RPMI7951 (cell line): ENCODE measurements around the gene MMP24. TPM values are rescaled to one million over a fixed set of nuclear protein-coding genes. Genes with fewer than 3 reads are reported as not detected.

ENCODE experiments used
- DNase-seq: peaks from one replicate; pipeline ENCODE4 v3.0.0-alpha.2; 2012; ENCODE audit warnings: low read depth
- total RNA-seq: library from RNA; depleted of rRNA; stranded (reverse); fragments of >200 nt; shearing (Covaris generic); gene quantifications from 2 replicates; pipeline ENCODE4 v1.2.3, GENCODE V29; 2014; rRNA removed

The MMP24 gene
- total RNA-seq, 1 experiment from 2014 or later = 0.96 TPM

- peak; percentile 72 for DNase-seq
Measured at GRCh38 chr20:35311409-35311808, 84.9 kb downstream of the MMP24 start.

- DNase-seq = no peak
Measured at GRCh38 chr20:35311822-35312221, 85.3 kb downstream of the MMP24 start.

DNA sequence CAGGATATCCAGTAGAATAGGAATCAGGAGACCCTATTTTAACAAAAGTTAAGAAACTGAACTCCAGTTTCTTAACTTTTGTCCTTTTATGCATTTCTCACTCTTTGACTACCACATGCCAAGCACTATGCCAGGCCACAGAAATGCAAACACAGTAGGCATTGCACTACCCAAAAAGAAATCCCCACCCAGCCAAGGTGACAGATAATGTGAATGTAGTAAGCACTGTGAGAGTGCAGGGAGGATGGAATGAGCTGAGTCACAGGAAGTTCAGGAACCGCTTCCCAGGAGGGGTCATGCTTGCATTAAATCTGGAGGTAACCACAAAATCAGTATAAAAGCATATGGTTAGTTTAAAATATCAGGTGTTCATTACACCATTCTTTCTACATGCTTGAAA is 85.8 kb downstream of the MMP24 start:
- peak; percentile 99 for DNase-seq

DNA sequence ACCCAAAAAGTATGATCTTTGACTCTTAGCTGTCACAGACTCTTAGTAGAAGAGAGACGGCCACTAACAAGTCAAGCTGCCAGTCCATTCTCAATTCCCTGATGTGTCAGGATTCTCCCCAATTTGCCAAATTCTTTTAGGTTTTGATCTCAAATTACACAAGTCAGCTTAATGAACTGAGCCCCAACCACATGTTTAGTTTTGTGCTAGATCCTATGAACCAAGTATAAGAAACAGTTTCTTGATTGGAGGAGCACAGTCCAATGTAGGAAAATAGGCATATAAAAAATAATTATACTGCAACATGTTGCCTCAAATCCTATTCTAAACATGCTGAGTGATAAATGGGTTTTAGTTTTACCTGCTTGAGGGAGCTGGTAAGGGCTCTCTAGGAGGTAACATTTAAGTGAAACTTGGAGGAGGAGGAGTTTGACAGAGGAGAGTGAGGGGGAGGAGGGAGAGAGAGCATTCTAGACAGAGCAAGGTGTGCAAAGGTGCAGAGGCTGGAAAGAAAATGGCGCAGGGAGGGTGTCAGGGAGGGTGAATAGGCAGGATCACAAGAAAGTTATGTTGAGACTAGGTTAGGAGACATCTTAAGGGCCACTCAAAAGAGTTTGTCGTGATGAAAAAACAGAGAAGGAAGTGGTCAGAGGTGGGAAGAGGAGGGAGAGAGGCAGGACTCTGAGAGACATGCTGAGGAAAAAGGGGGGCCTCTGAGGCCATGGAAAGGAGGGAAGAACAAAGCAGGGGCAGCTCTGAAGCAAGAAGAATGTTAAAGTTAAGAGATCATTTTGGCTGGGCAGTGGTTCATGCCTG is 88.5 kb downstream of the MMP24 start:
- peak; percentile 50 for DNase-seq

- DNase-seq = peak; percentile 52
Measured at GRCh38 chr20:35315632-35316020, 89.1 kb downstream of the MMP24 start.

- no peak for DNase-seq
Measured at GRCh38 chr20:35316086-35316485, 89.6 kb downstream of the MMP24 start.

- DNase-seq = no peak
Measured at GRCh38 chr20:35317416-35318210, 91.1 kb downstream of the MMP24 start.

DNA sequence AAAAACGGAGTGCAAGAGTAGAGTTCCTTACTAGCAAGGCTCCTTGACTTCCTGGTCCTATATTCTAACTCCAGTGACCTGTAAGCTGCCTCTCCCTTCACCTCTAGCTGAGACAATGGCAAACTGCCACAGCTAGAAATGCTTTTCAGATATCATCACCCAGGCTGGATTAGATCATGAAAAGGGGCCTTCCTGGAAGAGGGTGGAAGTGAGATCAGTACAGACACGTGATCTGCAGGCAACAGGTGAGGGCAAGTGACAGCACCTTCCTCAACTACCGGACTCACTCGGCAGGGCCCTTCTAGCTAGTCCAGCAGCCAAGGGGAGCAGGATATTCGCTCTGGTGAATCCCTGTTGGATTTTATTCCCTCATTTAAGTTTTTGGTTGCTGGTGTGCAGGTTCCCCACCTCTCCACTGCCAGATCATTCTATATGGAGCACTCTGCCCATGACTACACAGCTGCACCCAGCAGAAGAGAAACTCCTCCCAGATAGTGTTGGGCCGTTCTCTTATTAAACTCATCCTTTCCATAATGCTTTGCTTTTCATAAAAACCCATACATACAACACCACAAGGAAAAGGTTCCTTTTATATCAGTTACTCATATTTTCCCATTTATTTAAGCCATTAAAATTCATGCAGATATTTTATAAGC is 92.1 kb downstream of the MMP24 start:
- DNase-seq = peak; percentile 82

DNA sequence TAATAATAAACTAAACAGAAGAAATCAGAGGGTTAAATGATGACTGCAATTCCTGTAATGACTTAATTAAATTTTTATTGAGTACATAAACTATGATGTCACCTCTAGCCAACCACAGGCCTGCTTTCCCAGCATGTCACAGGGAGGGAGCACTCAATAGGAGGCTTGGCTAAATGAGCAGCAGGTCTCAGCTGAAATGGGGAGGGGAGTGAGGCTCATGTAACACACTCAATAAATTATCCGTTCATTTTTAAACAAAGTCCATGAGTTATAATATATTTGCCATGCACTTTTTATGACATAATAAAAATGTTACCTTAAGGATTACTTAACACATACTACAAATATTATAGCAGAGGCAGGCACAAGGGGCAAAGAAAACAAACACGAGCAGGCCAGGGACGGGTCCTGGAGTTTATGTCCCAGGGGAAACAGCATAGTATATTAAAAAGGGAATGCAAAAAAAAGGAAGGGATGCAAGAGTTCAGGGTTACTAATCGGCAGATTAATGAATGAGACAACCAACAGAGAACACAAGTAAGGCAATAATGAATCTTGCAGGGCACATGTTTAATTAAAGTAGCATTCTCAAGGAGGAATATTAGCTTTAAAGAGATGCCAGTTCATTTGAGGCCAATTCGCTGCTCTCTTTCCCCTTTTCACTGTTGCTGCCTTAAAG is 92.8 kb downstream of the MMP24 start:
- no peak for DNase-seq

DNA sequence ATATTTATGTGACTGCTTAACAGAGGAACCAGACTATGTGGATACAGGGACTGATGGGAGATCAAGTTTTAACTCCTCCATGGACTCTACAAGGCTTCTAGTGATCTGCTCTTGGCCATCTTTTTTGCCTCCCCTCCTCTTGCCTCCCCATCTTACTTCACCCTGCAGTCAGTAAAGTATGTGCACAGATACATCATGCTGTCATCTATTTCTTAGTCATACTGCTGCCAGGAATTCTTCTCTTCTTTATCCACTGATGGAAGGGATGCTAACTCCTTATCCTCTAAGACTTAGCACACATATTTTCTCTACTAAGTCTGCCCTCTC is 93.3 kb downstream of the MMP24 start:
- peak; percentile 72 for DNase-seq

- DNase-seq = peak; percentile 96
Measured at GRCh38 chr20:35320396-35321126, 94.1 kb downstream of the MMP24 start.

DNA sequence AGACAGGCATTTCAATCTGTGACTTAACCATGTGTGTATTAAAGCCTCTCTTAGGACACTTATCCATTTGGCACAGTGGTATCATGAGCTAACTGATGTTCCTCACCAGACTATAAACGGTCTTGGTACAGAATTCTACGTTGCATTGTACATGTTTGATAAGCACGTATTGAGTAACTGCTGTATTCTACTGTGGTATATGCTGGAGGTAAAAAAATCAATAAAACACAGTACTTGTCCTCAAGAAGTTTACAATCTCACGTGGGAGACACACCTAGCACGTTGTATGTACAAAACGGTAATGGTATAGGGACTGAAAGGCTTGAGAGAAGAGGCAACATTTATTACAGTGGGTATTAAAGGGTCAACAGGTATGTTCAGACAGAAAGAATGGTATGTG is 98.9 kb downstream of the MMP24 start:
- no peak for DNase-seq

DNA sequence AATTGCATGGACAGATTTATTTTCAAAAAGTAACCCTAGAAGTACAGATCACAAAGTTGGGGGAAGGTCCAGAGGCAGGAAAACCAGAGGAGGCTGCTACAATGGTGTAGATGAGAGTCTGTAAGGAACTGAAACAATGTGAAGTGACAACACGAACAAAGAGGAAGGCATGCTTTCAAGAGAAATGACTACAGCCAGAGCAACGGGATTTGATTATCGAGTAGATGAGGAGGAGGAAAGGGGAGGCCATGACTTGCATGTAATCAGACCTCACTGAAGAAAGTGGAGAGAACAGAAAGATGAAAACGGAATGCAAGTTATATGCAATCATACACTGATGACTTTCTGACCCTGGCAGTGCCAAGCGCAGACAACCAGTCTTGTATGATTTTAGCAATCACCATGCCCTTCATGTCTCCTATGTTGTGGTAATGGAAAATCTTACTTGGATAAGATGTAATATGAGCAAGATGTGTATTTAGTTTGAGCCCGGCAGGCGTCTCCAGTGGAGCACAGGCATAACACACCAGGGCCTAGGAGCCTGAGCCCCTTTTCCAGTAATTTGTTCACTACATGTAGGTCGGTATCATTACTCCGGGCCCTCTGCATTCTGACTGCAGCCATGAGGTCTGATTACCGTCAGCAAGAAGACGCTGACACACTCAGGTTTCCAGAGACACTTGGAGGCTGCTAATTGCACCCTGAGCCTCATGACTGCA is 99.7 kb downstream of the MMP24 start:
- no peak for DNase-seq

Other genes with a start within 250 kb of the MMP24 start
- 44.9 and 49.5 TPM in 2 replicates for gene TRPC4AP, start 133.9 kb upstream of the MMP24 start, total RNA-seq
- gene EDEM2, start 79.4 kb upstream of the MMP24 start, total RNA-seq = 53.1 and 61.4 TPM in 2 replicates
- gene PROCR, start 54.6 kb upstream of the MMP24 start, total RNA-seq = 47.8 and 62.2 TPM in 2 replicates
- 12.8 and 19.1 TPM in 2 replicates for gene MMP24OS, start 51.4 kb downstream of the MMP24 start, total RNA-seq
- 434 and 435 TPM in 2 replicates for gene EIF6, start 58.1 kb downstream of the MMP24 start, total RNA-seq
- gene FAM83C, start 65.7 kb downstream of the MMP24 start, total RNA-seq = not detected in 2 replicates
- 36.5 and 42.9 TPM in 2 replicates for gene UQCC1, start 185.3 kb downstream of the MMP24 start, total RNA-seq
- 1.8 and 2.2 TPM in 2 replicates for gene GDF5, start 211.5 kb downstream of the MMP24 start, total RNA-seq
- 25.5 and 49.8 TPM in 2 replicates for gene CEP250, start 228.9 kb downstream of the MMP24 start, total RNA-seq